ENCODE results near the gene DNAJC21.

DNAJC21 gene

GRCh38 chr5:34894716-34895115, 34.6 kb upstream of the DNAJC21 start:
- no peaks in the 10 kb centered on the region for H3K9me2 ChIP-seq (ENCODE audit: low read depth, low read length)
- H4K20me1 ChIP-seq (ENCODE audit: insufficient read depth, low read length) = no peaks in the 10 kb centered on the region
- H3K9me3 ChIP-seq (ENCODE audit: low read length) = no peaks in the 10 kb centered on the region
- no peak overlapping the region for H3K9ac ChIP-seq (ENCODE audit: low read length)
- no peak overlapping the region for H3K27ac ChIP-seq (ENCODE audit: low read depth, low read length, poor library complexity, severe bottlenecking)
- H3K4me2 ChIP-seq (ENCODE audit: low read length) = no peak overlapping the region
- no peaks in the 10 kb centered on the region for H3K79me2 ChIP-seq (ENCODE audit: insufficient read depth, low read length)
- H3K4me1 ChIP-seq (ENCODE audit: insufficient read depth, low read length, severe bottlenecking) = no peaks in the 10 kb centered on the region
- TF ChIP-seq EZH2 (IDR thresholded peaks at IDR 0.05; ENCODE audit: borderline replicate concordance, low read length) (no peak), CTCF (IDR thresholded peaks at IDR 0.05; ENCODE audit: low read length) (no peak)
- no peaks in the 10 kb centered on the region for H3K36me3 ChIP-seq (ENCODE audit: insufficient read depth, low read length)
- H3K4me3 ChIP-seq (ENCODE audit: low read depth, low read length, poor library complexity, severe bottlenecking) = no peak overlapping the region
- no peak overlapping the region for H2AFZ ChIP-seq (ENCODE audit: low read length)
- no peaks in the 10 kb centered on the region for H3F3A ChIP-seq (ENCODE audit: insufficient read depth, low read length)
- no peaks in the 10 kb centered on the region for H3K27me3 ChIP-seq (ENCODE audit: insufficient read depth, low read length)

DNA sequence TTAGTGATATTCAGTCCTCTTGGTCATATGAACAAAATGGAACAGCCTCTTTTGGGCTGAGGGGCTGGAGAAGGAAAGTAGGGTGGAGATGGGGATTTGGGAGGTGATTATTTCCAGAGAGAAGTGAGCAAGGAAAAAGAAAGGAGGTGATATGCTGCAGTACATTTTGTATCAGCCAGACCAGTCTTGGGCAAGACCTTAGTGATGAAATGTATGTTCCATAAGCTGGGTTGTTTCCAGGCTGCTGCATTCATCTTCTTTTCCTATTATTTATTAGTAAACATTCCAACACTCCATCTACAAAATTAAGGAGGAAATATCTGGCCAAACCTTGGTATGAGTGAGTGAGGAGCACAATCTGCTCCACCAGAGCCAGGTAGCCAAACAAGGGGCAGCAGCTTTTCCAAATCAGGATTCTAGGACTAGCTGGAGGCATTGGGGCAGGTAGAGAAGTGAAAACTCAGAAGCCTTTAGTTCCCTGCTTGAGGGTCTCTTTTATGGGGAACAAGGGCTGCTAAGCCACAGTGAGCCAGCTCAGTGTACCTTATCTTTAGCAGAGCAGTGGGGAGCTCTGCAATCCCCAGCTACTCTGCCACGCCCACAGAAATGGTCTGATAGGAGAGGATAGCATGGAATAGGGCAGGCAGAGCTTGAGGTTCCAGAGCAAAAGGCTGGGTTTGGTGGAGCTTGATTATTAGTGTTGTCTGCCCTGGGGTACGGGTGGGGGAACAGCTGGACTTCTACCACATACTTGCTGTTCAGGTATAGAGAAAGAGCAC, 33.5 kb upstream of the DNAJC21 start:
- H3K9me3 ChIP-seq (ENCODE audit: low read length) = no peaks in the 10 kb centered on the region
- no peak overlapping the region for H3K27ac ChIP-seq (ENCODE audit: low read depth, low read length, poor library complexity, severe bottlenecking)
- H3K9me2 ChIP-seq (ENCODE audit: low read depth, low read length) = no peaks in the 10 kb centered on the region
- H3K36me3 ChIP-seq (ENCODE audit: insufficient read depth, low read length) = no peaks in the 10 kb centered on the region
- no peak overlapping the region for H3K4me3 ChIP-seq (ENCODE audit: low read depth, low read length, poor library complexity, severe bottlenecking)
- H3K79me2 ChIP-seq (ENCODE audit: insufficient read depth, low read length) = no peaks in the 10 kb centered on the region
- TF ChIP-seq CTCF (IDR thresholded peaks at IDR 0.05; ENCODE audit: low read length) (no peak), EZH2 (IDR thresholded peaks at IDR 0.05; ENCODE audit: borderline replicate concordance, low read length) (no peak)
- no peak overlapping the region for H3K9ac ChIP-seq (ENCODE audit: low read length)
- H4K20me1 ChIP-seq (ENCODE audit: insufficient read depth, low read length) = no peaks in the 10 kb centered on the region
- H3K4me1 ChIP-seq (ENCODE audit: insufficient read depth, low read length, severe bottlenecking) = no peaks in the 10 kb centered on the region
- no peaks in the 10 kb centered on the region for H3K27me3 ChIP-seq (ENCODE audit: insufficient read depth, low read length)
- H2AFZ ChIP-seq (ENCODE audit: low read length) = no peak overlapping the region
- H3F3A ChIP-seq (ENCODE audit: insufficient read depth, low read length) = no peaks in the 10 kb centered on the region
- no peak overlapping the region for H3K4me2 ChIP-seq (ENCODE audit: low read length)

- no peaks in the 10 kb centered on the region for H3K36me3 ChIP-seq (ENCODE audit: insufficient read depth, low read length)
- no peak overlapping the region for H3K27ac ChIP-seq (ENCODE audit: low read depth, low read length, poor library complexity, severe bottlenecking)
- H4K20me1 ChIP-seq (ENCODE audit: insufficient read depth, low read length) = no peaks in the 10 kb centered on the region
- no peaks in the 10 kb centered on the region for H3F3A ChIP-seq (ENCODE audit: insufficient read depth, low read length)
- H2AFZ ChIP-seq (ENCODE audit: low read length) = no peak overlapping the region
- no peaks in the 10 kb centered on the region for H3K9me2 ChIP-seq (ENCODE audit: low read depth, low read length)
- H3K4me1 ChIP-seq (ENCODE audit: insufficient read depth, low read length, severe bottlenecking) = no peaks in the 10 kb centered on the region
- TF ChIP-seq CTCF (IDR thresholded peaks at IDR 0.05; ENCODE audit: low read length) (no peak), EZH2 (IDR thresholded peaks at IDR 0.05; ENCODE audit: borderline replicate concordance, low read length) (no peak)
- H3K4me2 ChIP-seq (ENCODE audit: low read length) = no peak overlapping the region
- H3K9ac ChIP-seq (ENCODE audit: low read length) = no peak overlapping the region
- no peaks in the 10 kb centered on the region for H3K27me3 ChIP-seq (ENCODE audit: insufficient read depth, low read length)
- H3K79me2 ChIP-seq (ENCODE audit: insufficient read depth, low read length) = no peaks in the 10 kb centered on the region
- H3K4me3 ChIP-seq (ENCODE audit: low read depth, low read length, poor library complexity, severe bottlenecking) = no peak overlapping the region
- no peaks in the 10 kb centered on the region for H3K9me3 ChIP-seq (ENCODE audit: low read length)
Observed at GRCh38 chr5:34897646-34898045, 31.7 kb upstream of the DNAJC21 start.
